GM12878 (cell line): Measurements from ENCODE around the gene KATNB1. TPM values are rescaled to one million over a fixed set of nuclear protein-coding genes. Genes with fewer than 3 reads are reported as not detected.

Experiments used
- ASH2L ChIP-seq: fragments of 300-600, 200-600 bp; sonication (generic); IDR thresholded peaks from 2 replicates; pipeline ENCODE4 v1.6.1; 2017; ENCODE audit warnings: low read depth, mild to moderate bottlenecking, borderline replicate concordance
- BCL11A ChIP-seq: IDR thresholded peaks from 2 replicates; pipeline ENCODE4 v1.6.1; 2011; ENCODE audit warnings: low read depth, low read length
- CEBPB ChIP-seq, 2 experiments: fragments of 150-350 bp in 1 of 2; IDR thresholded peaks; 2 replicates each; pipeline ENCODE4 v1.6.1; 2012 to 2014; ENCODE audit warnings: low read depth in 2 of 2, low read length in 2 of 2, borderline replicate concordance in 1 of 2, inconsistent platforms in 1 of 2
- EP300 ChIP-seq, 2 experiments: fragments of 150-350 bp in 1 of 2; IDR thresholded peaks; 2 replicates each; pipeline ENCODE4 v1.6.1; 2011 to 2012; ENCODE audit warnings: low read depth in 2 of 2, low read length in 2 of 2, borderline replicate concordance in 1 of 2, improper control_type of control experiment in 1 of 2, inconsistent platforms in 1 of 2; ENCODE audit not compliant: control insufficient read depth in 1 of 2
- FOS ChIP-seq: IDR thresholded peaks from 3 replicates; pipeline ENCODE4 v1.6.1; 2011; ENCODE audit warnings: borderline replicate concordance; ENCODE audit not compliant: insufficient read length; ENCODE audit errors: extremely low read depth
- HDAC6 ChIP-seq: fragments of 200-600 bp; sonication (generic); IDR thresholded peaks from one replicate; pipeline ENCODE4 v1.8.0; 2017; ENCODE audit warnings: antibody characterized with exemption; ENCODE audit not compliant: unreplicated experiment
- HDGF ChIP-seq: fragments of 450-650 bp; IDR thresholded peaks from 2 replicates; pipeline ENCODE4 v1.6.1; 2016; ENCODE audit warnings: antibody characterized with exemption
- NFXL1 ChIP-seq: fragments of 450-650 bp; IDR thresholded peaks from 2 replicates; pipeline ENCODE4 v1.6.1; 2017; ENCODE audit warnings: antibody characterized with exemption, mild to moderate bottlenecking, borderline replicate concordance
- SIX5 ChIP-seq: IDR thresholded peaks from 2 replicates; pipeline ENCODE4 v1.6.1; 2011; ENCODE audit warnings: mild to moderate bottlenecking, low read depth, low read length, moderate library complexity; ENCODE audit not compliant: severe bottlenecking
- SMARCA5 ChIP-seq: fragments of 450-650 bp; IDR thresholded peaks from 2 replicates; pipeline ENCODE4 v1.6.1; 2017; ENCODE audit warnings: mild to moderate bottlenecking
- SMC3 ChIP-seq: IDR thresholded peaks from 2 replicates; pipeline ENCODE4 v1.6.1; 2011; ENCODE audit warnings: low read length, improper control_type of control experiment, borderline replicate concordance
- SRF ChIP-seq, 2 experiments: IDR thresholded peaks; 2 replicates each; pipeline ENCODE4 v1.6.1; 2011; ENCODE audit warnings: low read depth in 2 of 2, low read length in 2 of 2, mild to moderate bottlenecking in 1 of 2, moderate library complexity in 1 of 2
- ZNF274 ChIP-seq: IDR thresholded peaks from one replicate; pipeline ENCODE4 v1.8.0; 2011; ENCODE audit not compliant: insufficient read length, insufficient read depth
- ZNF622 ChIP-seq: fragments of 450-650 bp; IDR thresholded peaks from 2 replicates; pipeline ENCODE4 v1.6.1; 2017; ENCODE audit warnings: mild to moderate bottlenecking, inconsistent platforms
- polyA plus RNA-seq, 11 experiments: library from polyadenylated mRNA; depleted of rRNA in 4 of 11; unstranded in 6 of 11; stranded (reverse) in 5 of 11; fragments of >200 nt; fragmentation: Nextera tagmentation in 4 of 11; fragmentation: Illumina TruSeq in 1 of 11; extraction: Ambion mirVana in 4 of 11; extraction: Trizol in 1 of 11; gene quantifications; 1 replicate in 1 of 11; 2 replicates in 10 of 11; pipeline versions ENCODE4 v1.2.1 to v1.2.3, GENCODE V29; 2011 to 2016; ENCODE audit warnings: inconsistent platforms in 2 of 11, missing spikeins in 2 of 11, low read depth in 1 of 11
- total RNA-seq, 4 experiments: library from RNA; depleted of rRNA in 3 of 4; stranded (reverse); fragments of >200 nt in 3 of 4; fragmentation: Illumina TruSeq in 1 of 4; extraction: Trizol in 1 of 4; gene quantifications; 2 replicates each; pipeline versions ENCODE4 v1.2.1 to v1.2.3, GENCODE V29; 2013 to 2021
- TF ChIP-seq, protein P1 (sequence below): IDR thresholded peaks from 2 replicates; pipeline ENCODE4 v1.6.1; 2012; ENCODE audit warnings: low read depth, low read length, improper control_type of control experiment
- TF ChIP-seq, protein P2 (sequence below): fragments of 450-650 bp; IDR thresholded peaks from 2 replicates; pipeline ENCODE4 v1.6.1; 2017; ENCODE audit warnings: mild to moderate bottlenecking, moderate library complexity

Gene KATNB1
- total and polyA plus RNA-seq, 10 of the 15 experiments (the other 5 are each of a cell fraction or from before 2014, with no cell fraction given): 0.71 to 46.5 (median 19.5) TPM

DNA sequence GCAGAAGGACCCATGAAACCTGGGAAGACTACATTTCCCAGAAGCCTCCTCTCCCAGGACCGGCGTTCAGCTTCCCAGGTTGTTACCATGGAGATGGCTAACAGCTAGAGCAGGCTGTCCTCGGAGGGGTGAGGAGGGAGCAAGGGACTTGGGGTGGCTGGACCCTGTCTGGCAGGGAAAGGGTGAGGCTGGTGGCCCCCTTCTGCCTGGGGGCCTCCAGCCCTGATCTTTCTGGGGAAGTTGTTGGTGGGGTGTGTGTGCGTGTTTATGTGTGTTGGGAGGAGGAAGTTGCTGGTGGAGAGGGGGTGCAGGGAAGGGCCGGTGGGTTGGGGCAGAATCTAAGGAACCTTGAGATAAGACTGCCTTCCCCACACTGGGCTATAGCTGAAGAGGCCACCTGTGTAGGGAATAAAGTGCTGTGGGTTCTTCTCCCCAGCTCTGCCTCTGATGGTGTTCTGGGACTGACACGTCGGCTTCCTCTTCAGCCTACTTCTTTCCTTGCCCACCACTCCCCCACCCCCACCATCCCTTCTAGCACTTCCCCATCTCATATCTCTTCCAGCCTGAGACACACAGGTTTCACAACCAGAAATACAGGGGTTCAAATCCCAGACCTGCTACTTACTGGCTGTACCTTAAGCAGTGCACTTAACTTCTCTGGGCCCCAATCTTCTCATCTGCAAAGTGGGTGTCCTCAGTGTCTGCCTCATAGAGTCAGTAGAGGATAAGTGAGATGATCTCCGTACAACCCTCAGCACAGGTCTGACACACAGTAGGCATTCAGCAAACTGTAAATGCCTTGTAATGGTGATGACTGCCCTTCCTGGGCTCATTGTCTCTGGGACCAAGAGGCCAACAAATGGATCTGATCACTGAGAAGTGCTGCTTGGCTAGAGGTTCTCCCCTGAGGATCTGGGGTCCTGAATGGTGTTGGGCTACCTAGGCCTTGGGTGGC lies 40.6 kb upstream of the KATNB1 start, which contains the start of gene DRC7 (continued):
- 0 out of 2 replicates have a peak, but pooled peaks have one; percentile 44 for TF ChIP-seq HDGF
- TF ChIP-seq ASH2L: no peak
- TF ChIP-seq NFXL1: no peak
- no peak for TF ChIP-seq SRF (IDR thresholded peaks at IDR 0.05; ENCODE audit: low read depth in 2 of 2, low read length in 2 of 2)
- peak; percentile 77 for TF ChIP-seq SIX5
- TF ChIP-seq FOS: no peak
- no peak for TF ChIP-seq ZNF274
- TF ChIP-seq BCL11A: no peak
- TF ChIP-seq, protein P1, sequence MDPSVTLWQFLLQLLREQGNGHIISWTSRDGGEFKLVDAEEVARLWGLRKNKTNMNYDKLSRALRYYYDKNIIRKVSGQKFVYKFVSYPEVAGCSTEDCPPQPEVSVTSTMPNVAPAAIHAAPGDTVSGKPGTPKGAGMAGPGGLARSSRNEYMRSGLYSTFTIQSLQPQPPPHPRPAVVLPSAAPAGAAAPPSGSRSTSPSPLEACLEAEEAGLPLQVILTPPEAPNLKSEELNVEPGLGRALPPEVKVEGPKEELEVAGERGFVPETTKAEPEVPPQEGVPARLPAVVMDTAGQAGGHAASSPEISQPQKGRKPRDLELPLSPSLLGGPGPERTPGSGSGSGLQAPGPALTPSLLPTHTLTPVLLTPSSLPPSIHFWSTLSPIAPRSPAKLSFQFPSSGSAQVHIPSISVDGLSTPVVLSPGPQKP: no peak
- no peak for TF ChIP-seq SMC3
- no peak for TF ChIP-seq SMARCA5
- no peak for TF ChIP-seq HDAC6
- no peak for TF ChIP-seq EP300 (IDR thresholded peaks at IDR 0.05; ENCODE audit: borderline replicate concordance in 1 of 2, control insufficient read depth in 1 of 2, low read depth in 2 of 2, low read length in 2 of 2)
- no peak for TF ChIP-seq CEBPB (IDR thresholded peaks at IDR 0.05; ENCODE audit: borderline replicate concordance in 1 of 2, low read depth in 2 of 2, low read length in 2 of 2)
- TF ChIP-seq, protein P2, sequence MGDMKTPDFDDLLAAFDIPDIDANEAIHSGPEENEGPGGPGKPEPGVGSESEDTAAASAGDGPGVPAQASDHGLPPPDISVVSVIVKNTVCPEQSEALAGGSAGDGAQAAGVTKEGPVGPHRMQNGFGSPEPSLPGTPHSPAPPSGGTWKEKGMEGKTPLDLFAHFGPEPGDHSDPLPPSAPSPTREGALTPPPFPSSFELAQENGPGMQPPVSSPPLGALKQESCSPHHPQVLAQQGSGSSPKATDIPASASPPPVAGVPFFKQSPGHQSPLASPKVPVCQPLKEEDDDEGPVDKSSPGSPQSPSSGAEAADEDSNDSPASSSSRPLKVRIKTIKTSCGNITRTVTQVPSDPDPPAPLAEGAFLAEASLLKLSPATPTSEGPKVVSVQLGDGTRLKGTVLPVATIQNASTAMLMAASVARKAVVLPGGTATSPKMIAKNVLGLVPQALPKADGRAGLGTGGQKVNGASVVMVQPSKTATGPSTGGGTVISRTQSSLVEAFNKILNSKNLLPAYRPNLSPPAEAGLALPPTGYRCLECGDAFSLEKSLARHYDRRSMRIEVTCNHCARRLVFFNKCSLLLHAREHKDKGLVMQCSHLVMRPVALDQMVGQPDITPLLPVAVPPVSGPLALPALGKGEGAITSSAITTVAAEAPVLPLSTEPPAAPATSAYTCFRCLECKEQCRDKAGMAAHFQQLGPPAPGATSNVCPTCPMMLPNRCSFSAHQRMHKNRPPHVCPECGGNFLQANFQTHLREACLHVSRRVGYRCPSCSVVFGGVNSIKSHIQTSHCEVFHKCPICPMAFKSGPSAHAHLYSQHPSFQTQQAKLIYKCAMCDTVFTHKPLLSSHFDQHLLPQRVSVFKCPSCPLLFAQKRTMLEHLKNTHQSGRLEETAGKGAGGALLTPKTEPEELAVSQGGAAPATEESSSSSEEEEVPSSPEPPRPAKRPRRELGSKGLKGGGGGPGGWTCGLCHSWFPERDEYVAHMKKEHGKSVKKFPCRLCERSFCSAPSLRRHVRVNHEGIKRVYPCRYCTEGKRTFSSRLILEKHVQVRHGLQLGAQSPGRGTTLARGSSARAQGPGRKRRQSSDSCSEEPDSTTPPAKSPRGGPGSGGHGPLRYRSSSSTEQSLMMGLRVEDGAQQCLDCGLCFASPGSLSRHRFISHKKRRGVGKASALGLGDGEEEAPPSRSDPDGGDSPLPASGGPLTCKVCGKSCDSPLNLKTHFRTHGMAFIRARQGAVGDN: no peak
- TF ChIP-seq ZNF622: no peak
